HFFc6 (cell line): ENCODE measurements around the gene MYBL2. TPM values are rescaled to one million over a fixed set of nuclear protein-coding genes. Genes with fewer than 3 reads are reported as not detected.

Experiments
- DNase-seq: peaks from one replicate; pipeline ENCODE4 v3.0.0-alpha.2; 2018
- H3K27ac Mint-ChIP-seq: 2 replicates; pipeline ENCODE4 v1.8.0; 2020; ENCODE audit warnings: mild to moderate bottlenecking, mixed read lengths
- H3K27me3 Mint-ChIP-seq: 2 replicates; pipeline ENCODE4 v1.8.0; 2021; ENCODE audit warnings: mild to moderate bottlenecking, moderate library complexity, mixed read lengths; ENCODE audit not compliant: insufficient read depth
- H3K36me3 Mint-ChIP-seq: 2 replicates; pipeline ENCODE4 v1.8.0; 2021; ENCODE audit warnings: low read depth, mixed read lengths
- H3K4me1 Mint-ChIP-seq: 2 replicates; pipeline ENCODE4 v1.8.0; 2020; ENCODE audit warnings: low read depth, mixed read lengths
- H3K4me3 Mint-ChIP-seq: 2 replicates; pipeline ENCODE4 v1.8.0; 2020; ENCODE audit warnings: mild to moderate bottlenecking, moderate library complexity, mixed read lengths
- H3K9me3 Mint-ChIP-seq: 2 replicates; pipeline ENCODE4 v1.8.0; 2020; ENCODE audit warnings: mild to moderate bottlenecking, mixed read lengths
- total RNA-seq, 6 experiments: library from RNA; stranded (reverse); fragmentation: NEBNext Ultra II Directional; extraction: Animal tissue kit (Norgen Biotek cat#: 25700); gene quantifications; 2 replicates in 1 of 6; 3 replicates in 5 of 6; pipeline ENCODE4 v1.2.3, GENCODE V29; 2021
- TF ChIP-seq, protein P1 (sequence below): fragments of 200-600 bp; sonication (generic); IDR thresholded peaks from 2 replicates; pipeline ENCODE4 v1.5.0; 2021; ENCODE audit warnings: antibody characterized with exemption, mild to moderate bottlenecking

MYBL2 gene
- total RNA-seq, 6 experiments from 2014 or later = 8.9 to 20.4 (median 20.1) TPM

DNA sequence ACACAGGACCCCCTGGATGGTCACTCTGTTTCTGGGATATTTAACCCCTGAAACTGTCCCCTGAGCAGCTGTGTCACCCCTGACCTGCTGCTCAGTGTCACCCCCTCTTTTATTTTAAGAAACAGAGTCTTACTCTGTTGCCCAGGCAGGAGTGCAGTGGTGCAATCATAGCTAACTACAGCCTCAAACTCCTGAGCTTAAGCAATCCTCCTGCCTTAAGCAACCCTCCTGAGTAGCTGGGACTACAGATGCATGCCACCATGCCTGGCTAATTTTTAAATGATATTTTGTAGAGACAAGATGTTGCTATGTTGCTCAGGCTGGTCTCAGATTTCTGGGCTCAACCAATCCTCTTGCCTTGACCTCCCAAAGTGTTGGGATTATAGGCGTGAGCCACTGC is 81.4 kb downstream of the MYBL2 start:
- Mint-ChIP-seq H3K36me3 (no peaks in the 10 kb centered on the region), H3K4me1 (peaks cover 58% of the 10 kb centered on the region), H3K27ac (no peak overlapping the region), H3K27me3 (no peaks in the 10 kb centered on the region; the same call in 1 of the 2 replicates), H3K9me3 (no peaks in the 10 kb centered on the region), H3K4me3 (no peak overlapping the region)
- TF ChIP-seq, protein P1, sequence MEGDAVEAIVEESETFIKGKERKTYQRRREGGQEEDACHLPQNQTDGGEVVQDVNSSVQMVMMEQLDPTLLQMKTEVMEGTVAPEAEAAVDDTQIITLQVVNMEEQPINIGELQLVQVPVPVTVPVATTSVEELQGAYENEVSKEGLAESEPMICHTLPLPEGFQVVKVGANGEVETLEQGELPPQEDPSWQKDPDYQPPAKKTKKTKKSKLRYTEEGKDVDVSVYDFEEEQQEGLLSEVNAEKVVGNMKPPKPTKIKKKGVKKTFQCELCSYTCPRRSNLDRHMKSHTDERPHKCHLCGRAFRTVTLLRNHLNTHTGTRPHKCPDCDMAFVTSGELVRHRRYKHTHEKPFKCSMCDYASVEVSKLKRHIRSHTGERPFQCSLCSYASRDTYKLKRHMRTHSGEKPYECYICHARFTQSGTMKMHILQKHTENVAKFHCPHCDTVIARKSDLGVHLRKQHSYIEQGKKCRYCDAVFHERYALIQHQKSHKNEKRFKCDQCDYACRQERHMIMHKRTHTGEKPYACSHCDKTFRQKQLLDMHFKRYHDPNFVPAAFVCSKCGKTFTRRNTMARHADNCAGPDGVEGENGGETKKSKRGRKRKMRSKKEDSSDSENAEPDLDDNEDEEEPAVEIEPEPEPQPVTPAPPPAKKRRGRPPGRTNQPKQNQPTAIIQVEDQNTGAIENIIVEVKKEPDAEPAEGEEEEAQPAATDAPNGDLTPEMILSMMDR = no peak
- DNase-seq = no peak

DNA sequence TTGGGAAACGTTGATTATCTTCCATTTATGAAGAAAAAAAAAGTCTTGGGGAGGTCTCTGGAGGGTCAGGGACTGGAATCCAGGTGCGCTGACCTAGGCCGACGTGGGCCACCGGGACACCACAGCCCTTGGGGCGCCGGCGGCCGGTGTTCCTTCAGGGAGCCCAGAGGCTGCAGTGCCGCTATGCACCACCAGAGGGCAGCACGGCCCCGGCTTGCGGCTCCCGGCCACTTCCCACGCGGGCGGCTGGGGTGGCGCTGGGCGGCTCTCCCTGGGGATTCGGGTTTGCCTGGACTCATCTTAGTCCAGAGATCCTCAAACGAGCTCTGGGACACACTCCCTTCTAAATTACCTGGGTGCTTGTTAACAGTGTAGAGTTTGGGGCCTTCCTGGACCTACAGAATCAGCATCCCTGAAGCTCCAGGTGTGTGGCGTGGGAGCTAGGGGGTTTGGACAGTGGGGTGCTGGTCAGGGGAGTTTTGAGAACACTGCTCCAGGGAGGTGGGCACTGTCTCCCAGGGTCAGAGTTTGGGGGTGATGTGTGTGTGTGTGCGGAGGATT is 82.9 kb downstream of the MYBL2 start:
- Mint-ChIP-seq H3K9me3 (no peaks in the 10 kb centered on the region; the same call in 1 of the 2 replicates), H3K27me3 (no peaks in the 10 kb centered on the region; the same call in none of the 2 replicates), H3K4me3 (no peak overlapping the region), H3K36me3 (peaks cover 8% of the 10 kb centered on the region), H3K27ac (peak overlapping the region; percentile 79), H3K4me1 (peaks cover 63% of the 10 kb centered on the region)
- TF ChIP-seq, protein P1 = peak; percentile 100
- peak; percentile 47 for DNase-seq

DNA sequence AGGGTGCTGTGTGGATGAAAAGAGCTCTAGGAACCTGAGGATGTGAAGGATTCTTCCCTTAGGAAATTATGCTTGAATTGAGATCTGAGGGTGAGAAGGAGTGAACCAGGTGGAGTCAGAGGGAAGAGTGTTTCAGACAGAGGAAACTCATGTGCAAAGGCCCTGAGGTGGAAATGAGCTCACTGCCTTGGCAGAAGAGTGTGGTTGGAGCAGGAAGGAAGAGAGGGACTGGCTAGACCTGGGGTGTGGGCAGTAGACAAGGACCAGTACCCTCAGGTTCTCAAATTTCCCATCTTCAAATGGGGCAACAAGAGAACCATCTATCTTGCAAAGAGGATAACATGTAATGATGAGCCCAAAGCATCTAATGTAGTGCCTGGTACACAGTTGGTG is 83.9 kb downstream of the MYBL2 start:
- Mint-ChIP-seq H3K9me3 (no peaks in the 10 kb centered on the region; the same call in 1 of the 2 replicates), H3K4me3 (peak overlapping the region; percentile 29; the same call in 1 of the 2 replicates), H3K4me1 (peaks cover 73% of the 10 kb centered on the region), H3K27ac (peak overlapping the region; percentile 83), H3K36me3 (peaks cover 10% of the 10 kb centered on the region), H3K27me3 (no peaks in the 10 kb centered on the region; the same call in 1 of the 2 replicates)
- DNase-seq = no peak
- TF ChIP-seq, protein P1 = no peak

DNA sequence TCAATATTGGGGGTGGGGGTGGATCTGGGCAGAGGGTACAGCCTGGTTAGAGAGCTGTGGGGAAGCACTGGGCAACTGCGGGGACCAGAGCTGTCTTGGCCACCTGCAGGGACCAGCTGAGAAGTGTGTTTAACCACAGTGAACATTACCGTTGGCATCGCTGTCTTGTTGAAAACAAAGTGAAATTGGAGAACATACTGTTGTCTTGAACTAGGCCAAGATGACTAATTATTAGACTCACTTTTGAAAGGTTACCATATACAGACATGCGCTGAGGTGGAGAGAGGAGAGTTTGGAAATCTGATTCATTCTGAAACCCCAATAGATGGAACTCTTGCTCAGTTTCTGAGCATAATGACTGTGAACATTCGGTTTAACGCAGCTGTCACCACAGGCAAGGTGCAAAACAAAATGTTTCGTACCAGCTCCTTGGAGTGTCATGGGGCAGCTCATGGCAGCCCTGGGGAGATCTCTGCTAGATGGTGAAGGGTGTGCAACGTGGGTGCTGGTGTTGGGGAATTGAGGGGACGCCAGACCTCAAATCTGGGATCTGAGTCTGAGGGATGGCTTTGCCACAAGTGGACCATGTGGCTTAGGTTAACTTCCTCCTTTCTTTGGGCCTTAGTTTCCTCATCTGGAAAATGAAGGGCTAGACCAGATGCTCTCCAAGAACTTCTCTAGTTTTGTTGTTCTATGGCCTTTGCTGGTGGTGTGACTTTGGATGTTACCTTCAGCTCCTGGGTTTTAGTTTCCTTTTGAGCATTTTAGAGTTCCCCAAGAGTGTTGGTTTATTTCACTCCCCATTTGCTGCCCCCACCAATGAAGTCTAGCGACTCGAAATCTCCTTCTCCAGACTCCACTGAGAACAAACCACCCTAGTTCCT is 84.5 kb downstream of the MYBL2 start:
- Mint-ChIP-seq H3K27me3 (no peaks in the 10 kb centered on the region; the same call in 1 of the 2 replicates), H3K4me3 (peak overlapping the region; percentile 45), H3K4me1 (peaks cover 74% of the 10 kb centered on the region), H3K27ac (peak overlapping the region; percentile 83), H3K9me3 (no peaks in the 10 kb centered on the region; the same call in 1 of the 2 replicates), H3K36me3 (peaks cover 10% of the 10 kb centered on the region)
- peak; percentile 92 for DNase-seq
- TF ChIP-seq, protein P1 = no peak; the same call in 1 of the 2 replicates

DNA sequence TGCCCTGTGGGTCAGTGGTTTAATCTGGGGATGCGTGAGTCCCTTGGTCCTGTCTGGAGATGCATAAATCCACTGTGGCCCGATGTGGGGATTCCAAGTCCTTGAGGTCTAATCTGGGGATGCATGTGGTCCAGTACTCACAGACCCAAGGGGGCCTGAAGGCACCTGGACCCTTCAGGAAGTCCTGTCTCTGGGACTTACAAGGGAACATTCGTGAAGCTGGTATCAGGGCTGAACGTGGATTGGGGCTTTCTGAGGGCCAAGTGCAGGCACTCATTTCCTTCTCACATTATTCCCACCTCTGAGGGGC is 85.1 kb downstream of the MYBL2 start:
- Mint-ChIP-seq H3K4me3 (peak overlapping the region; percentile 45; the same call in 1 of the 2 replicates), H3K27me3 (no peaks in the 10 kb centered on the region; the same call in 1 of the 2 replicates), H3K9me3 (no peaks in the 10 kb centered on the region; the same call in 1 of the 2 replicates), H3K27ac (peak overlapping the region; percentile 83), H3K36me3 (peaks cover 10% of the 10 kb centered on the region), H3K4me1 (peaks cover 76% of the 10 kb centered on the region)
- DNase-seq = no peak
- TF ChIP-seq, protein P1 = no peak
